IMR-90 (cell line): ENCODE results near the gene SOX5.

Source experiments
- CHD1 ChIP-seq: IDR thresholded peaks from 2 replicates; pipeline ENCODE4 v1.6.1; 2012; ENCODE audit warnings: low read depth, low read length, improper control_type of control experiment
- CTCF ChIP-seq: conservative IDR thresholded peaks from 2 replicates; pipeline ENCODE4 v1.5.1; 2012; ENCODE audit warnings: mild to moderate bottlenecking, low read depth, low read length, improper control_type of control experiment
- NFE2L2 ChIP-seq: fragments of 150-350 bp; IDR thresholded peaks from 2 replicates; pipeline ENCODE4 v1.6.1; 2016; ENCODE audit warnings: low read depth, mild to moderate bottlenecking, low read length
- POLR2A ChIP-seq: IDR thresholded peaks from 2 replicates; pipeline ENCODE4 v1.6.1; 2012; ENCODE audit warnings: mild to moderate bottlenecking, low read depth, low read length
- RAD21 ChIP-seq: IDR thresholded peaks from 2 replicates; pipeline ENCODE4 v1.6.1; 2012; ENCODE audit warnings: low read length, improper control_type of control experiment
- RCOR1 ChIP-seq: IDR thresholded peaks from 2 replicates; pipeline ENCODE4 v1.6.1; 2012; ENCODE audit warnings: mild to moderate bottlenecking, low read length, improper control_type of control experiment; ENCODE audit not compliant: insufficient replicate concordance
- SMC3 ChIP-seq: fragments of 150-350 bp; IDR thresholded peaks from 2 replicates; pipeline ENCODE4 v1.6.1; 2016; ENCODE audit warnings: low read depth, mild to moderate bottlenecking, antibody characterized with exemption, low read length, moderate library complexity

GRCh38 chr12:23536293-23536692 is 413.2 kb downstream of the SOX5 start:
- TF ChIP-seq CTCF (no peak), POLR2A (no peak), NFE2L2 (no peak), SMC3 (no peak), CHD1 (no peak), RCOR1 (no peak), RAD21 (no peak)
